Measurements from ENCODE around the gene BICDL2.
A peak's percentile ranks its signal among the peaks of the same experiment; 100 is the strongest.

BICDL2 gene

DNA sequence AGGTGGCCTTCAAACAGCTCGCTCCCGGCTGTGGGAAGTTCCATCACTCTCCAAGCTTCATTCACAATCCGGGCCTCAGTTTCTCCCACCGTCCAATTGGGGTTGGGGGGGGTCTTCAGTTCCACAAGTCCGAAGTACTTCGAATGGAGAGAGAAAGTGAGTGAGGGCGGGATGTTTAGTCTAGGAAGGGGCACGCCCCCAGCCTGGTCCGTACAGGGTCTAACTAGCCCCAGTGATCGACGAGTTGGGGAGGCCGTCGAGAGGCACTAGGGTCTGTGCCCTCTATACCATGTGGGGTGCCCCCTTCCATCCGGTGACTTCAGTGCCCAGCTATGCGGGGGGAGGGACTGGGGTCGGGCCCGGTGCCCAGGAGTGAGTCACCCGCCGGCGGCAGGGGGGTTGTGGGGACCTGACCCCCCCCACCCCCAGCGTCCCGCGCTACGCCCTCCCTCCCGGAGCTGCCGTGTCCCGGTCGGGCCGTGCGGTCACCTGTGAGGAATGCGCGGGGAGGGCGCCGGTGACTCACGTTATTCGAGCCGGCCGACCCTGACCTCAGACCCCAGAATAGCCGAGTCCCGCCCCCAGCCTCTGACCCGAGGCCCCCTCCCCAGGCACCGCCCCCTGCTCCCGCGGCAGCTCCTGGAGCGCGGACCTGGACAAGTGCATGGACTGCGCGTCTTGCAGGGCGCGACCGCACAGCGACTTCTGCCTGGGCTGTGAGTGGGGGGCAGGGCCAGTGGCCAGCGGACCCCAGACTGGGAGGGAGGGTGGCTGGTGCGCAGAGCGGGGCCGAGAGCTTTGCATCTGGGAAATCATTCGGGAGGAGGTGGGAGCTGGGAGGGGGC, 15.9 kb downstream of the BICDL2 start:
- peaks cover 0 to 5% of the 10 kb centered on the region in 2 donors for H3K36me3 ChIP-seq (replicated peaks in 1 of 2; ENCODE audit: control insufficient read depth in 2 of 2, insufficient read depth in 2 of 2, low read length in 2 of 2)
- peak overlapping the region; percentile 90 for H2BK12ac ChIP-seq (ENCODE audit: low read length)
- H3K4me2 ChIP-seq (ENCODE audit: insufficient read depth, low read length, poor library complexity, severe bottlenecking) = peak overlapping the region; percentile 100
- no peak overlapping the region for H4K91ac ChIP-seq (ENCODE audit: low read depth, low read length, poor library complexity)
- peak overlapping the region; percentile 91 for H3K9ac ChIP-seq (ENCODE audit: low read depth, low read length, poor library complexity)
- H3K4me1 ChIP-seq (ENCODE audit: control insufficient read depth in 2 of 2, insufficient read depth in 1 of 2, low read depth in 1 of 2, low read length in 2 of 2) = peaks cover 25 to 29% of the 10 kb centered on the region in 2 donors
- peak overlapping the region; percentile 82 for H2BK5ac ChIP-seq (ENCODE audit: low read length)
- H3K27me3 ChIP-seq (ENCODE audit: control insufficient read depth in 3 of 3, insufficient read depth in 3 of 3, low read depth in 1 of 3, low read length in 3 of 3) = peaks cover 0 to 15% (median 9%) of the 10 kb centered on the region in 3 experiments
- peak overlapping the region; percentile 89 for H3K14ac ChIP-seq (ENCODE audit: low read length)
- peak overlapping the region; percentile 81 for H2AK5ac ChIP-seq (ENCODE audit: low read depth, low read length)
- H2BK15ac ChIP-seq (ENCODE audit: low read length) = peak overlapping the region; percentile 96
- H3K79me1 ChIP-seq (ENCODE audit: low read depth, low read length) = peaks cover 9% of the 10 kb centered on the region
- no peak overlapping the region for H4K8ac ChIP-seq (ENCODE audit: low read depth, low read length)
- H3K4me3 ChIP-seq (ENCODE audit: low read length in 2 of 2) = peak overlapping the region; percentile 51 to 91
- H3K4ac ChIP-seq (ENCODE audit: low read length) = no peak overlapping the region
- H2BK120ac ChIP-seq (ENCODE audit: low read depth, low read length) = no peak overlapping the region
- peak overlapping the region; percentile 92 for H3K27ac ChIP-seq (replicated peaks; ENCODE audit: low read length)
- H3K23ac ChIP-seq (ENCODE audit: low read depth, low read length, poor library complexity) = peak overlapping the region; percentile 97
- H2AFZ ChIP-seq (ENCODE audit: low read length) = peak overlapping the region; percentile 93
- no CpG with 5 or more reads among the region's 57 CpGs for WGBS, 2 donors (ENCODE audit: extremely low coverage in 2 of 2, insufficient read length in 2 of 2, insufficient replicate concordance in 1 of 2)
- H3K18ac ChIP-seq (ENCODE audit: low read length) = peak overlapping the region; percentile 98
- peak; percentile 64 for DNase-seq (ENCODE audit: low spot score)
- H3K9me3 ChIP-seq (replicated peaks in 1 of 2; ENCODE audit: control insufficient read depth in 2 of 2, insufficient read depth in 1 of 2, low read depth in 1 of 2, low read length in 2 of 2) = no peaks in the 10 kb centered on the region

DNA sequence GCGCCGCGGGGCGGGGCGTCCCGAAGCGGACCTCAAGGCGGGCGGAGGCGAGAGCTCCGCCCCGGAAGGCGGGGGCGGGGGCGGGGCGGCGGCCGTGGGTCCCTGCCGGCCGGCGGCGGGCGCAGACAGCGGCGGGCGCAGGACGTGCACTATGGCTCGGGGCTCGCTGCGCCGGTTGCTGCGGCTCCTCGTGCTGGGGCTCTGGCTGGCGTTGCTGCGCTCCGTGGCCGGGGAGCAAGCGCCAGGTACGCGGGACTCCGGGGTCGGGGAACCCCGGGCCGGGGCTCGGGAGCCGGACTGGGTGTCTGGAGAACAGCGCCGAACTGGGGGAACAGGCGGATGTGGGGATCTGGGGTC, 16.5 kb downstream of the BICDL2 start, which contains the start of gene TNFRSF12A:
TNFRSF12A (plus strand) TSS at position 122 of the 357 bp plus-strand sequence; CDS start at position 152, 30 bp downstream.
- no peak within 1 kb of the TSS for H4K91ac ChIP-seq (ENCODE audit: low read depth, low read length, poor library complexity)
- peak within 1 kb of the TSS; percentile 92 for H3K27ac ChIP-seq (replicated peaks; ENCODE audit: low read length)
- H3K27me3 ChIP-seq (ENCODE audit: control insufficient read depth in 3 of 3, insufficient read depth in 3 of 3, low read depth in 1 of 3, low read length in 3 of 3) = peaks cover 0 to 19% (median 9%) of the 10 kb centered on the region in 3 experiments
- H3K4me2 ChIP-seq (ENCODE audit: insufficient read depth, low read length, poor library complexity, severe bottlenecking) = peak within 1 kb of the TSS; percentile 100
- H3K14ac ChIP-seq (ENCODE audit: low read length) = peak within 1 kb of the TSS; percentile 89
- peak within 1 kb of the TSS; percentile 43 for H4K8ac ChIP-seq (ENCODE audit: low read depth, low read length)
- peak within 1 kb of the TSS; percentile 91 for H3K9ac ChIP-seq (ENCODE audit: low read depth, low read length, poor library complexity)
- H2BK5ac ChIP-seq (ENCODE audit: low read length) = peak within 1 kb of the TSS; percentile 82
- no peak within 1 kb of the TSS for H3K4ac ChIP-seq (ENCODE audit: low read length)
- peak within 1 kb of the TSS; percentile 96 for H2BK15ac ChIP-seq (ENCODE audit: low read length)
- H2BK120ac ChIP-seq (ENCODE audit: low read depth, low read length) = no peak within 1 kb of the TSS
- WGBS, 2 donors (ENCODE audit: extremely low coverage in 2 of 2, insufficient read length in 2 of 2, insufficient replicate concordance in 1 of 2) = no CpG with 5 or more reads among the region's 49 CpGs
- peak within 1 kb of the TSS; percentile 81 for H2AK5ac ChIP-seq (ENCODE audit: low read depth, low read length)
- H3K9me3 ChIP-seq (replicated peaks in 1 of 2; ENCODE audit: control insufficient read depth in 2 of 2, insufficient read depth in 1 of 2, low read depth in 1 of 2, low read length in 2 of 2) = no peaks in the 10 kb centered on the region
- H3K4me3 ChIP-seq (ENCODE audit: low read length in 2 of 2) = peak within 1 kb of the TSS; percentile 51 to 91
- peak within 1 kb of the TSS; percentile 90 for H2BK12ac ChIP-seq (ENCODE audit: low read length)
- H3K79me1 ChIP-seq (ENCODE audit: low read depth, low read length) = peaks cover 9% of the 10 kb centered on the region
- H3K4me1 ChIP-seq (ENCODE audit: control insufficient read depth in 2 of 2, insufficient read depth in 1 of 2, low read depth in 1 of 2, low read length in 2 of 2) = peaks cover 25 to 29% of the 10 kb centered on the region in 2 donors
- DNase-seq (ENCODE audit: low spot score) = peak; percentile 84
- H3K18ac ChIP-seq (ENCODE audit: low read length) = peak within 1 kb of the TSS; percentile 98
- no peaks in the 10 kb centered on the region for H3K36me3 ChIP-seq (replicated peaks in 1 of 2; ENCODE audit: control insufficient read depth in 2 of 2, insufficient read depth in 2 of 2, low read length in 2 of 2)
- peak within 1 kb of the TSS; percentile 98 for H3K23ac ChIP-seq (ENCODE audit: low read depth, low read length, poor library complexity)
- peak within 1 kb of the TSS; percentile 93 for H2AFZ ChIP-seq (ENCODE audit: low read length)

DNA sequence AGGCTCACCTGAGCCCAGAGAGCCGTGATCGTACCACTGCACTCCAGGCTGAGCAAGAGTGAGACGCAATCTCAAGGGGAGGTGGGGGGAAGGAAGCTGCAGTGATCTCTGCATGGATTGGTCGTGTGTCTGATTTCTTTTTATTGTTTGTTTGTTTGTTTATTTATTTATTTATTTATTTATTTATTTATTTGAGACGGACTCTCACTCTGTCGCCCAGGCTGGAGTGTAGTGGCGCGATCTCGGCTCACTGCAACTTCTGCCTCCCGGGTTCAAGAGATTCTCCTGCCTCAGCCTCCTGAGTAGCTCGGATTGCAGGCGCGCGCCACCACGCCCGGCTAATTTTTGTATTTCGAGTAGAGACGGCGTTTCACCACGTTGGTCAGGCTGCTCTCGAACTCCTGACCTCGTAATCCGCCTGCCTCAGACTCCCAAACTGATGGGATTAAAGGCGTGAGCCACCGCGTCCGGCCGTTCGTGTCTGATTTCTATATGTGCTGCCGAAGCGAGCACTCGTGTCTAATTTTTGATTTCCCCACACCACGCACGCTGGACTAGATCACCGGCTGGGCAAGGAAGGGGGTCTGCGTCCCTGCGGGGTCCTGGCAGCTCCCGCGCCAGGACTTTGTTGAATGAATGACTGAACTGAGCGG, 17.0 kb downstream of the BICDL2 start:
- Histone ChIP-seq H2BK15ac (ENCODE audit: low read length) (peak overlapping the region; percentile 67), H3K4me3 (ENCODE audit: low read length in 2 of 2) (peak overlapping the region; percentile 46 to 51), H2BK5ac (ENCODE audit: low read length) (peak overlapping the region; percentile 53), H4K8ac (ENCODE audit: low read depth, low read length) (peak overlapping the region; percentile 43), H4K91ac (ENCODE audit: low read depth, low read length, poor library complexity) (no peak overlapping the region), H3K23ac (ENCODE audit: low read depth, low read length, poor library complexity) (peak overlapping the region; percentile 98), H3K27me3 (ENCODE audit: control insufficient read depth in 3 of 3, insufficient read depth in 3 of 3, low read depth in 1 of 3, low read length in 3 of 3) (peaks cover 0 to 24% (median 9%) of the 10 kb centered on the region in 3 experiments), H3K14ac (ENCODE audit: low read length) (no peak overlapping the region), H3K18ac (ENCODE audit: low read length) (peak overlapping the region; percentile 85), H2AFZ (ENCODE audit: low read length) (peak overlapping the region; percentile 93), H3K79me1 (ENCODE audit: low read depth, low read length) (peaks cover 9% of the 10 kb centered on the region), H3K4me2 (ENCODE audit: insufficient read depth, low read length, poor library complexity, severe bottlenecking) (peak overlapping the region; percentile 73), H3K27ac (replicated peaks; ENCODE audit: low read length) (no peak overlapping the region), H2BK12ac (ENCODE audit: low read length) (no peak overlapping the region), H3K9me3 (replicated peaks in 1 of 2; ENCODE audit: control insufficient read depth in 2 of 2, insufficient read depth in 1 of 2, low read depth in 1 of 2, low read length in 2 of 2) (no peaks in the 10 kb centered on the region), H3K9ac (ENCODE audit: low read depth, low read length, poor library complexity) (no peak overlapping the region), H2BK120ac (ENCODE audit: low read depth, low read length) (no peak overlapping the region), H3K36me3 (replicated peaks in 1 of 2; ENCODE audit: control insufficient read depth in 2 of 2, insufficient read depth in 2 of 2, low read length in 2 of 2) (no peaks in the 10 kb centered on the region), H3K4me1 (ENCODE audit: control insufficient read depth in 2 of 2, insufficient read depth in 1 of 2, low read depth in 1 of 2, low read length in 2 of 2) (peaks cover 25 to 29% of the 10 kb centered on the region in 2 donors), H2AK5ac (ENCODE audit: low read depth, low read length) (peak overlapping the region; percentile 46), H3K4ac (ENCODE audit: low read length) (no peak overlapping the region)
- DNase-seq (ENCODE audit: low spot score) = no peak
- no CpG with 5 or more reads among the region's 40 CpGs for WGBS, 2 donors (ENCODE audit: extremely low coverage in 2 of 2, insufficient read length in 2 of 2, insufficient replicate concordance in 1 of 2)

Measured in neuronal stem cell (in vitro differentiated cells).